GM21576 (cell line): ENCODE measurements around the gene BSCL2.
"Not testable (repeated sequence)": the region's sequence is repeated elsewhere in the genome, so short reads cannot be mapped to it uniquely, and the experiment has no call there.

Experiments
- ATAC-seq: cut with Tn5 transposase; IDR thresholded peaks from one replicate; pipeline ENCODE4 v1.9.1; 2021; ENCODE audit warnings: mild to moderate bottlenecking, moderate library complexity; ENCODE audit not compliant: unreplicated experiment

BSCL2 gene

GRCh38 chr11:62664405-62665074, 42.7 kb downstream of the BSCL2 start:
- ATAC-seq = peak; percentile 30

- ATAC-seq = no peak
Observed at GRCh38 chr11:62656796-62657429, 50.3 kb downstream of the BSCL2 start.

GRCh38 chr11:62654297-62654696, 52.9 kb downstream of the BSCL2 start:
- no peak for ATAC-seq

- no peak for ATAC-seq
Observed at GRCh38 chr11:62652161-62653006, 54.8 kb downstream of the BSCL2 start.

GRCh38 chr11:62650283-62650682, 56.9 kb downstream of the BSCL2 start:
- not testable (repeated sequence) for ATAC-seq

GRCh38 chr11:62649486-62649885, 57.7 kb downstream of the BSCL2 start:
- ATAC-seq = no peak

GRCh38 chr11:62648967-62649364, 58.3 kb downstream of the BSCL2 start:
- no peak for ATAC-seq

- no peak for ATAC-seq
Observed at GRCh38 chr11:62648185-62648966, 58.8 kb downstream of the BSCL2 start.

- no peak for ATAC-seq
Observed at GRCh38 chr11:62647609-62648005, 59.6 kb downstream of the BSCL2 start.

GRCh38 chr11:62646825-62647608, 60.2 kb downstream of the BSCL2 start:
- ATAC-seq = no peak

GRCh38 chr11:62645946-62646824, 61.0 kb downstream of the BSCL2 start, which contains the start of gene GANAB:
Gene GANAB, minus strand, starts transcription at chr11:62646613. Its CDS starts 14 bp downstream, at chr11:62646599.
- ATAC-seq = peak; percentile 86

- ATAC-seq = no peak
Observed at GRCh38 chr11:62645671-62645945, 61.6 kb downstream of the BSCL2 start.

- ATAC-seq = no peak
Observed at GRCh38 chr11:62644220-62644619, 63.0 kb downstream of the BSCL2 start.
